HEK293 (cell line): ENCODE results near the gene POLD2.

Experiments used
- CTCF ChIA-PET: fragments of 350-600 bp; formaldehyde crosslinking; extraction: SDS; loops from one replicate; lab custom pipeline; 2021; ENCODE audit warnings: antibody characterized with exemption; lab: Yijun Ruan, JAX
- POLR2A ChIA-PET: fragments of 300-600 bp; formaldehyde crosslinking; extraction: SDS; loops from one replicate; lab custom pipeline; 2020; ENCODE audit warnings: antibody characterized with exemption, inconsistent platforms; lab: Yijun Ruan, JAX
- H3K27ac ChIP-seq: fragments of 200-500 bp; sonication (Bioruptor generic); 2 replicates; pipeline ENCODE4 v1.5.1; 2014; ENCODE audit warnings: low read depth, low read length, control low read depth, inconsistent platforms; ENCODE audit errors: extremely low read depth
- H3K36me3 ChIP-seq, 2 experiments: fragments of 200-500 bp in 1 of 2; sonication (Bioruptor generic) in 1 of 2; 1 replicate in 1 of 2; 2 replicates in 1 of 2; pipeline ENCODE4 v1.5.1; 2014 to 2017; ENCODE audit warnings: inconsistent platforms in 2 of 2, low read length in 2 of 2; ENCODE audit not compliant: control insufficient read depth in 2 of 2, insufficient read depth in 1 of 2
- H3K4me1 ChIP-seq: fragments of 200-500 bp; sonication (Bioruptor generic); 2 replicates; pipeline ENCODE4 v1.5.1; 2014; ENCODE audit warnings: mild to moderate bottlenecking, low read length, inconsistent platforms; ENCODE audit not compliant: control insufficient read depth, insufficient read depth
- H3K4me3 ChIP-seq: 2 replicates; pipeline ENCODE4 v1.5.1; 2011; ENCODE audit warnings: low read depth, mild to moderate bottlenecking, control low read depth, low read length, moderate library complexity
- H3K9me3 ChIP-seq: fragments of 200-500 bp; sonication (Bioruptor generic); 2 replicates; pipeline ENCODE4 v1.5.1; 2014; ENCODE audit warnings: low read depth, low read length, inconsistent platforms; ENCODE audit not compliant: control insufficient read depth, insufficient read depth
- GLIS1 ChIP-seq: fragments of 450-650 bp; formaldehyde crosslinking; IDR thresholded peaks from 2 replicates; pipeline ENCODE4 v1.5.1; 2016; ENCODE audit warnings: missing biosample characterization, missing genetic modification characterization
- KLF10 ChIP-seq: fragments of 450-650 bp; IDR thresholded peaks from 2 replicates; pipeline ENCODE4 v1.5.1; 2018; ENCODE audit warnings: missing biosample characterization, mild to moderate bottlenecking, missing genetic modification characterization
- PATZ1 ChIP-seq: fragments of 450-650 bp; formaldehyde crosslinking; IDR thresholded peaks from 2 replicates; pipeline ENCODE4 v1.5.1; 2016; ENCODE audit warnings: missing biosample characterization, missing genetic modification characterization
- SCRT2 ChIP-seq: fragments of 450-650 bp; formaldehyde crosslinking; IDR thresholded peaks from 2 replicates; pipeline ENCODE4 v1.5.1; 2016; ENCODE audit warnings: missing biosample characterization, missing genetic modification characterization
- ZFHX2 ChIP-seq: fragments of 450-650 bp; formaldehyde crosslinking; conservative IDR thresholded peaks from 2 replicates; pipeline ENCODE4 v1.5.1; 2016; ENCODE audit warnings: missing biosample characterization, missing genetic modification characterization
- ZNF121 ChIP-seq: fragments of 450-650 bp; formaldehyde crosslinking; IDR thresholded peaks from 2 replicates; pipeline ENCODE4 v1.5.1; 2016; ENCODE audit warnings: missing biosample characterization, missing genetic modification characterization
- ZNF155 ChIP-seq: fragments of 450-650 bp; formaldehyde crosslinking; IDR thresholded peaks from 2 replicates; pipeline ENCODE4 v1.5.1; 2016; ENCODE audit warnings: missing biosample characterization, missing genetic modification characterization
- ZNF2 ChIP-seq: fragments of 450-650 bp; formaldehyde crosslinking; IDR thresholded peaks from 2 replicates; pipeline ENCODE4 v1.5.1; 2016; ENCODE audit warnings: missing biosample characterization, missing genetic modification characterization
- ZNF280D ChIP-seq: fragments of 450-650 bp; formaldehyde crosslinking; IDR thresholded peaks from 2 replicates; pipeline ENCODE4 v1.5.1; 2016; ENCODE audit warnings: missing biosample characterization, missing genetic modification characterization
- ZNF292 ChIP-seq: fragments of 450-650 bp; formaldehyde crosslinking; IDR thresholded peaks from 2 replicates; pipeline ENCODE4 v1.5.1; 2016; ENCODE audit warnings: low read depth, missing biosample characterization, missing genetic modification characterization, borderline replicate concordance
- ZNF354C ChIP-seq: fragments of 450-650 bp; formaldehyde crosslinking; IDR thresholded peaks from 2 replicates; pipeline ENCODE4 v1.5.1; 2016; ENCODE audit warnings: missing biosample characterization, missing genetic modification characterization, low read depth, borderline replicate concordance
- ZNF394 ChIP-seq: fragments of 450-650 bp; formaldehyde crosslinking; IDR thresholded peaks from 2 replicates; pipeline ENCODE4 v1.5.1; 2016; ENCODE audit warnings: missing biosample characterization, missing genetic modification characterization, mild to moderate bottlenecking, moderate library complexity, borderline replicate concordance
- ZNF701 ChIP-seq: fragments of 450-650 bp; formaldehyde crosslinking; IDR thresholded peaks from 2 replicates; pipeline ENCODE4 v1.5.1; 2016; ENCODE audit warnings: missing biosample characterization, missing genetic modification characterization
- ZNF704 ChIP-seq: fragments of 450-650 bp; formaldehyde crosslinking; IDR thresholded peaks from 2 replicates; pipeline ENCODE4 v1.5.1; 2016; ENCODE audit warnings: missing biosample characterization, missing genetic modification characterization
- ZNF76 ChIP-seq: fragments of 450-650 bp; formaldehyde crosslinking; IDR thresholded peaks from 2 replicates; pipeline ENCODE4; 2016; ENCODE audit warnings: low read depth, missing biosample characterization, missing genetic modification characterization, borderline replicate concordance
- TF ChIP-seq, protein P1 (sequence below): fragments of 450-650 bp; formaldehyde crosslinking; IDR thresholded peaks from 2 replicates; pipeline ENCODE4 v1.5.1; 2016; ENCODE audit warnings: missing biosample characterization, missing genetic modification characterization
- TF ChIP-seq, protein P2 (sequence below): fragments of 450-650 bp; formaldehyde crosslinking; IDR thresholded peaks from 2 replicates; pipeline ENCODE4 v1.5.1; 2016; ENCODE audit warnings: missing biosample characterization, missing genetic modification characterization
- TF ChIP-seq, protein P3 (sequence below): fragments of 450-650 bp; formaldehyde crosslinking; IDR thresholded peaks from 2 replicates; pipeline ENCODE4 v1.5.1; 2016; ENCODE audit warnings: missing biosample characterization, missing genetic modification characterization
- TF ChIP-seq, protein P4 (sequence below): fragments of 450-650 bp; formaldehyde crosslinking; IDR thresholded peaks from 2 replicates; pipeline ENCODE4 v1.5.1; 2016; ENCODE audit warnings: missing biosample characterization, missing genetic modification characterization

POLD2 gene

DNA sequence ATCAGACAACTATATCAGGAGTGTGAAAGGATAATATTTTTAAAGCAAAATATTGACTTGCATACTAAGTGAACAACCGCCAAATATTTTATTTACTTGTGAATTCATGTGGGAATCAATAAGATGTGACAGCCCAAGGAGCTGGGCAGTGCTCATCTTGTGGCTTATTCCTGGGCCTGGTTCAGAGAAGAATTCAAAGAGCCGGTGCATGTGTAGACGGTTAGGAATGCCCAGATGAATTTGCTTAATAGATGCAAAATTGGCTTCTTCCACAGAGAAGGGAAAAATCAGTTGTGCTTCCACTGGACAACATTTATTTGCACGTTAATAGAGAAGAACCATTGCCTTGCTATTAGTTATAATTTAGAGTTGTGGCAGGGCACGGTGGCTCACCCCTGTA, 13.4 kb upstream of the POLD2 start (continued):
- TF ChIP-seq, protein P1, sequence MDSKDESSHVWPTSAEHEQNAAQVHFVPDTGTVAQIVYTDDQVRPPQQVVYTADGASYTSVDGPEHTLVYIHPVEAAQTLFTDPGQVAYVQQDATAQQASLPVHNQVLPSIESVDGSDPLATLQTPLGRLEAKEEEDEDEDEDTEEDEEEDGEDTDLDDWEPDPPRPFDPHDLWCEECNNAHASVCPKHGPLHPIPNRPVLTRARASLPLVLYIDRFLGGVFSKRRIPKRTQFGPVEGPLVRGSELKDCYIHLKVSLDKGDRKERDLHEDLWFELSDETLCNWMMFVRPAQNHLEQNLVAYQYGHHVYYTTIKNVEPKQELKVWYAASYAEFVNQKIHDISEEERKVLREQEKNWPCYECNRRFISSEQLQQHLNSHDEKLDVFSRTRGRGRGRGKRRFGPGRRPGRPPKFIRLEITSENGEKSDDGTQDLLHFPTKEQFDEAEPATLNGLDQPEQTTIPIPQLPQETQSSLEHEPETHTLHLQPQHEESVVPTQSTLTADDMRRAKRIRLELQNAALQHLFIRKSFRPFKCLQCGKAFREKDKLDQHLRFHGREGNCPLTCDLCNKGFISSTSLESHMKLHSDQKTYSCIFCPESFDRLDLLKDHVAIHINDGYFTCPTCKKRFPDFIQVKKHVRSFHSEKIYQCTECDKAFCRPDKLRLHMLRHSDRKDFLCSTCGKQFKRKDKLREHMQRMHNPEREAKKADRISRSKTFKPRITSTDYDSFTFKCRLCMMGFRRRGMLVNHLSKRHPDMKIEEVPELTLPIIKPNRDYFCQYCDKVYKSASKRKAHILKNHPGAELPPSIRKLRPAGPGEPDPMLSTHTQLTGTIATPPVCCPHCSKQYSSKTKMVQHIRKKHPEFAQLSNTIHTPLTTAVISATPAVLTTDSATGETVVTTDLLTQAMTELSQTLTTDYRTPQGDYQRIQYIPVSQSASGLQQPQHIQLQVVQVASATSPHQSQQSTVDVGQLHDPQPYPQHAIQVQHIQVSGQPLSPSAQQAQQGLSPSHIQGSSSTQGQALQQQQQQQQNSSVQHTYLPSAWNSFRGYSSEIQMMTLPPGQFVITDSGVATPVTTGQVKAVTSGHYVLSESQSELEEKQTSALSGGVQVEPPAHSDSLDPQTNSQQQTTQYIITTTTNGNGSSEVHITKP = no peak
- TF ChIP-seq ZNF121 (tag by site-specific recombination) (no peak), KLF10 (tag by site-specific recombination) (no peak)
- TF ChIP-seq, all 188 proteins: peak for 0

DNA sequence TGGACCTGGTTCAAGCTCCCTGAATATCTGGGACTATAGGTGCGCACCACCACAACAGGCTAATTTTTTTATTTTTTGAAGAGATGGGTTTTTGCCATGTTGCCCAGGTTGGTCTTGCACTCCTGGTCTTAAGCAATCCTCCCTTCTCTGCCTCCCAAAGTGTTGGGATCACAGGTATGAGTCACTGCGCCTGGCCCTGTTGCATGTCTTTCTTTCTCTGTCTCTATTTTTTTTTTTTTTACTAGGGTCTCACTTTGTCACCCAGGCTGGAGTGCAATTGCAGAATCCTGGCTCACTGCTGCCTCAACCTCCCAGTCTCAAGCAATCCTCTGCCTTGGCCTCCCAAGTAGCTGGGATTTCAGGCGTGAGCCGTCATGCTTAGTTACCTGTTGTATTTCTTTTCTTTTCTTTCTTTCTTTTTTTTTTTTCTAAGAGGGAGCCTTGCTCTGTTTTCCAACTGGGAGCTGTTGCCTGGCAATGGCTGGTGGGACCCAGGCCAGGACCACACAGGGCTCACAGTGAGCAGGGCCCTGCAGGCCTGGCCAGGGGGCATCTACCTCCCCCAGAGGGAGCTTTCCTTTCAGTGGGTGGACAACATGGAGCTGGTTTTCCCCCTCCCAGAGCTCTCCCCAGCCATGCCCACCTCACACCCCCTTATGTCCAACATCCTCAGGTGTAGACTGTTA, 11.7 kb upstream of the POLD2 start:
- Histone ChIP-seq H3K9me3 (no peaks in the 10 kb centered on the region), H3K36me3 (no peaks in the 10 kb centered on the region), H3K4me3 (no peak overlapping the region), H3K4me1 (no peaks in the 10 kb centered on the region), H3K27ac (no peak overlapping the region)
- ChIA-PET POLR2A (no interaction called here), CTCF (interaction anchor here (0.6 to 0.9 kb wide), 4 partner anchors 7 to 69 kb away, joined by 3 to 4 read pairs (median 3); no protein-coding TSS in a partner anchor)
- TF ChIP-seq ZNF354C (tag by site-specific recombination) (no peak), ZNF155 (tag by site-specific recombination) (no peak), ZNF394 (tag by site-specific recombination) (no peak), ZNF76 (tag by site-specific recombination) (no peak), ZNF292 (tag by site-specific recombination) (no peak), ZNF704 (tag by site-specific recombination) (no peak), PATZ1 (tag by site-specific recombination) (no peak), ZNF280D (tag by site-specific recombination) (no peak), ZNF701 (tag by site-specific recombination) (no peak), ZNF2 (no peak), SCRT2 (peak; percentile 92), ZFHX2 (no peak), GLIS1 (tag by site-specific recombination) (peak; percentile 99)
- TF ChIP-seq, protein P2, sequence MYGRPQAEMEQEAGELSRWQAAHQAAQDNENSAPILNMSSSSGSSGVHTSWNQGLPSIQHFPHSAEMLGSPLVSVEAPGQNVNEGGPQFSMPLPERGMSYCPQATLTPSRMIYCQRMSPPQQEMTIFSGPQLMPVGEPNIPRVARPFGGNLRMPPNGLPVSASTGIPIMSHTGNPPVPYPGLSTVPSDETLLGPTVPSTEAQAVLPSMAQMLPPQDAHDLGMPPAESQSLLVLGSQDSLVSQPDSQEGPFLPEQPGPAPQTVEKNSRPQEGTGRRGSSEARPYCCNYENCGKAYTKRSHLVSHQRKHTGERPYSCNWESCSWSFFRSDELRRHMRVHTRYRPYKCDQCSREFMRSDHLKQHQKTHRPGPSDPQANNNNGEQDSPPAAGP (tag by site-specific recombination) = no peak
- TF ChIP-seq, protein P3, sequence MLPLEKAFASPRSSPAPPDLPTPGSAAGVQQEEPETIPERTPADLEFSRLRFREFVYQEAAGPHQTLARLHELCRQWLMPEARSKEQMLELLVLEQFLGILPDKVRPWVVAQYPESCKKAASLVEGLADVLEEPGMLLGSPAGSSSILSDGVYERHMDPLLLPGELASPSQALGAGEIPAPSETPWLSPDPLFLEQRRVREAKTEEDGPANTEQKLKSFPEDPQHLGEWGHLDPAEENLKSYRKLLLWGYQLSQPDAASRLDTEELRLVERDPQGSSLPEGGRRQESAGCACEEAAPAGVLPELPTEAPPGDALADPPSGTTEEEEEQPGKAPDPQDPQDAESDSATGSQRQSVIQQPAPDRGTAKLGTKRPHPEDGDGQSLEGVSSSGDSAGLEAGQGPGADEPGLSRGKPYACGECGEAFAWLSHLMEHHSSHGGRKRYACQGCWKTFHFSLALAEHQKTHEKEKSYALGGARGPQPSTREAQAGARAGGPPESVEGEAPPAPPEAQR (tag by site-specific recombination) = no peak
- TF ChIP-seq, protein P4, sequence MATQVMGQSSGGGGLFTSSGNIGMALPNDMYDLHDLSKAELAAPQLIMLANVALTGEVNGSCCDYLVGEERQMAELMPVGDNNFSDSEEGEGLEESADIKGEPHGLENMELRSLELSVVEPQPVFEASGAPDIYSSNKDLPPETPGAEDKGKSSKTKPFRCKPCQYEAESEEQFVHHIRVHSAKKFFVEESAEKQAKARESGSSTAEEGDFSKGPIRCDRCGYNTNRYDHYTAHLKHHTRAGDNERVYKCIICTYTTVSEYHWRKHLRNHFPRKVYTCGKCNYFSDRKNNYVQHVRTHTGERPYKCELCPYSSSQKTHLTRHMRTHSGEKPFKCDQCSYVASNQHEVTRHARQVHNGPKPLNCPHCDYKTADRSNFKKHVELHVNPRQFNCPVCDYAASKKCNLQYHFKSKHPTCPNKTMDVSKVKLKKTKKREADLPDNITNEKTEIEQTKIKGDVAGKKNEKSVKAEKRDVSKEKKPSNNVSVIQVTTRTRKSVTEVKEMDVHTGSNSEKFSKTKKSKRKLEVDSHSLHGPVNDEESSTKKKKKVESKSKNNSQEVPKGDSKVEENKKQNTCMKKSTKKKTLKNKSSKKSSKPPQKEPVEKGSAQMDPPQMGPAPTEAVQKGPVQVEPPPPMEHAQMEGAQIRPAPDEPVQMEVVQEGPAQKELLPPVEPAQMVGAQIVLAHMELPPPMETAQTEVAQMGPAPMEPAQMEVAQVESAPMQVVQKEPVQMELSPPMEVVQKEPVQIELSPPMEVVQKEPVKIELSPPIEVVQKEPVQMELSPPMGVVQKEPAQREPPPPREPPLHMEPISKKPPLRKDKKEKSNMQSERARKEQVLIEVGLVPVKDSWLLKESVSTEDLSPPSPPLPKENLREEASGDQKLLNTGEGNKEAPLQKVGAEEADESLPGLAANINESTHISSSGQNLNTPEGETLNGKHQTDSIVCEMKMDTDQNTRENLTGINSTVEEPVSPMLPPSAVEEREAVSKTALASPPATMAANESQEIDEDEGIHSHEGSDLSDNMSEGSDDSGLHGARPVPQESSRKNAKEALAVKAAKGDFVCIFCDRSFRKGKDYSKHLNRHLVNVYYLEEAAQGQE (tag by site-specific recombination) = no peak
